GM21825 (cell line): ENCODE results near the gene PLEKHA3.
A peak's percentile ranks its signal among the peaks of the same experiment; 100 is the strongest.

Experiments used
- ATAC-seq: cut with Tn5 transposase; IDR thresholded peaks from one replicate; pipeline ENCODE4 v1.9.1; 2021; ENCODE audit warnings: mild to moderate bottlenecking, moderate library complexity; ENCODE audit not compliant: unreplicated experiment

PLEKHA3 gene

DNA sequence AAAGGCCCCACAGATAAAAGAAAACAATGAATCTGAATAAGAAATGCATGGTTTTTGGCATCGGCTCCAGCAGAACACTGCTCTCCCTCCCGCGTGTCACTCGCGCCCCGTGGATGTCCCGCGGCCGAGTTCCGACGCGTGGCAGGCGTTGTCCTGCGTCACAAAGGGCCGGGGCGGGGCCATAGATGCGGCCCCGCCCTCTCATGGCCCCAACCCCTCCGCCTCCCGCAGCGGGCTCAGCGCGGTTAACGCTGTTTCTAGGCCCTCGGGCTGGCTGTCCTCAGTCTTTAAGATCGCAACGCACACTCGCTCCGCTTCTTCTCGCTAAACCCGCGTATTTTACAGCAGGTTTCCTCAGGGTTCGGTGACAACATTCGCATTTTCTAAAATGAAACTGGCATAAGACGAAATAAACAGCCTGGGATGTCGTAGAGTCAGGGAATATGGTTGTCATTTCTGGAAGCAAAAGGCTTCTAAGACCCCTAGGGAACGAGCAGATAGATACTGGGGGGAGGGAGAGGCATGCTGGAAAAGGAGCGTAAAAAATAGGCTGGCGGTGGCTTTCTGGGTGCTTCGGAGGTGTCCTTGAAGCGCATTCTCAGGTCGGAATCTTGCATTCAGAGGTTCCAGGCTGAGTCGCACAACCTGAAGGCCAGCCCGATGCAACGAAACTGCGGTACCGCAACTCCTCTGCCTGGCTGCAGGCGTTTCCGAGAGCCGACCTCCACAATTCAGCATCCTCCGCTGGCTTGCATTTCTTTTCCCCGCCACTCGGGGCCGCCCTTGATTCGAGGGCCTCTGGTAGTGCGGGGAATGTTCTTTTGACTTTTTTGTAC, 1.6 kb upstream of the PLEKHA3 start, which contains the start of gene FKBP7:
Gene FKBP7, minus strand, starts transcription at position 162 of the 836 bp plus-strand sequence. Its CDS starts 101 bp downstream, at position 61.
- ATAC-seq = peak; percentile 47

DNA sequence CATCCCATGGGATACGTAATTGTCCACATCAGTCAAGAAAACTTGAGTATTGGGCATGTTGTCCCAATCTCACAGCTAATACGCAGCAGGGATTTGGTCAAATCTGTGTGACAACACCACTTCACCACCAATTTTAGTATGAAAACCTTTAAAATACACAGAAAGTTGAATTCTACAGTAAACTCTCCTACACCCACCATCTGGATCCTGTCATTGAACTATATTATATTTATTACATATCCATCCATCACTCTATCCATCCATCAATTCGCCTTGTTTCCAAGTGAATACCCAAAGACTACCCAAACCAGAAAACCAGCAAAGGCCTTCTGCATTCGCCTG, 1.0 kb upstream of the PLEKHA3 start:
- no peak for ATAC-seq

DNA sequence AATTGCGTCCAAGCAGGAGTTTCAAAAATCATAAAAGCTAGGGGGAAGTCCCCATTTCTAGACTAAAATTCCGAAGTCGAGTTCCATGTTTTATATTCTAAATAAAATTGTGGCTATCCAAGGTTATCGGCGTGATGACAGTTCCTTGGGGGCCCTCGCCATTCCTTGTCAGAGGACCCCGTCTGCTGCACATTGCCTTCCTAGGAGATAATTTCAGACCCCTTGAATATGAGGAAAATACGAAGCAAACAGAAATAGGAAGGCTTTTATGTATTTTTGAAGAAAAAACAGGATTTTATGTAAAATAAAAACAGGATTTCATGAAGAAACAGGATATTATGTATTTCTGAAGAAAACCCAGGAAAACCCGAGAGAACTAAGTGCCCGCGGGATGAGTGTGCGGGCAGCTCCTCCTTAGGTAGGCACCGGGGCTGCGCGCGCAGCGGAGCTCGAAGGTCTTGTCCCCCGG, 465 bp upstream of the PLEKHA3 start:
- no peak for ATAC-seq

DNA sequence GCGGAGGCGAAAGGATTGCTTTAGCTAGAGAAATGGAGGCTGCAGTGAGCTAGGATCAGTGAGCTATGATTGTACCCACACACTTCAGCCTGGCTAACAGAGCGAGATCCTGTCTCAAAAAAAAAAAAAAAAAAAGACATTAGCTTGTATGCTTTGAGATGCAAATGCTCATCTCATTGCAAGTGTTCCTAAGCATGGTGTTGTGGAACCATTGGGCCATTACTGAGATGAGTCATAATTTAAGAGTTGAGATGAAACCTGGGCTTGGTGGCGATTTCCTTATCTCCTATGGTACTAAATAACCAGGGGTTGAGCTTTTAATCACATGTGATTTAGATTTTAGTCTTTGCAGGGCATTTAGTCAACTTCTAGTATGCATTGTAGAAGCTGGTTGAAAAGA, 2.2 kb downstream of the PLEKHA3 start:
- peak; percentile 34 for ATAC-seq

DNA sequence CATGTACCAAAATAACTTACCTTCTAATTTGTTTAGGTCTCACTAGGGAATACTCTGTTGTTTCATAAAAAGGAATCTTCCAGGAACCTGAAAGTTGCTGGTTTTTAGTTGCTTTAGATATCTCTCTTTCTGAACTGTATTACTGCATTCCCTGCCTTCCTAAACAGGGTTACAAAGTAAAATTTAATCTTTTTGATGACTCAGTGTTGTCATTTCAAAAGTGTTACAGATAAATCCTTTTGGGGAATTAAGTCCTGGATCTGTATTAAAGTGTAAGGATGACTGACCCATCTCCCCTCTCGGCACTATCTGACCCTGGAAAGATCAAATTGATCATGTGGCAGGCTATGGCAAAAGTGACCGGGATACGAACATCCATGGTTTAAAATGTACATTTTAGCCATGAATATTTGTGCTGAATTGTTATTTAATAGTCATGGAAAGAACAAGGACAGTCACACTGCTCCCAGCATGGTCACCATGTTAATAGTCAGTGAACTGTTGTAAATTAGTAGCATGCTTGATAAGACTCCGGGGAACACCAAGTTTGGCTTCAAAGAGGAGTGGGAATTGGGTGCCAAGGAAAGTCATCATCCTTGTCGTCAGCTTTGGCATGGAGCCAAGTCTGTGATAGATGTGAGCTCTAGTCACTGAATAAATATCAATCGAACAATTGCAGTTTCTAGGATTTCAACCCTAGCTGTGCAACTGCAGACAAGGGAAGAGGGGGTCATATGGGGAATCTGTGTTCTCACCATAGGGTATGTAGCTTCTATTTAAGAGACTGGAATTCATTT, 4.2 kb downstream of the PLEKHA3 start:
- no peak for ATAC-seq

DNA sequence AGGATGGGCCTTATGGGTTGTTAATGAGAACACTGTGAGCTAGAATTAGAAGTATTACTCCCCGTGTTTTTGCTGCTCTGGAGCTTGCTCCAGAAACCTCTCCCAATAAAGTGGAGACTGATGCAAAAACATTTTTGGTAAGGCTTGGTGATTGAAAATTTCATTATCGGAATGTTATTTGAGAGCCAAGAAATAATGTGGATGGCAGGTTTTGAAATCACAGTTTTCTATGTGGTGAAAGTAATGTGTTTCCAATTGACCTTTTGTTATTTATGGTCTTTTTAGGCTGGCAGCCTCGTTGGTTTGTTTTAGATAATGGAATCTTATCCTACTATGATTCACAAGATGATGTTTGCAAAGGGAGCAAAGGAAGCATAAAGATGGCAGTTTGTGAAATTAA, 5.1 kb downstream of the PLEKHA3 start:
- no peak for ATAC-seq

DNA sequence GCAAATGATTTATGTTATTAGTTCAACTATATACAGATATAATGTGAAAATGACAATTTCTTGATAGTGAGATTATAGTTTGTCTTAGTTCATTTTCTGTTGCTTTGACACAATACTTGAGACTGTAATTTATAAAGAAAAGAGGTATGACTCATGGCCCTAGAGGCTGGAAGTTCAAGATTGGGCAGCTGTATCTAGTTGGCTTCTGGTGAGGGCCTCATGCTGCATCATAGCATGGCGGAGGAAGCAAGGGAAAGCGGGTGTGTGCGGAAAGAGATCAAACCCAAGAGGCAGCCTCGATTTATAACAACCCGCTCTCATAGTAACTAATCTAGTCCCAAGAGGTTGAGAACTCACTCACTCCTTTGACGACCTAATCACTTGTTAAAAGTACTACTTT, 11.4 kb downstream of the PLEKHA3 start:
- no peak for ATAC-seq

DNA sequence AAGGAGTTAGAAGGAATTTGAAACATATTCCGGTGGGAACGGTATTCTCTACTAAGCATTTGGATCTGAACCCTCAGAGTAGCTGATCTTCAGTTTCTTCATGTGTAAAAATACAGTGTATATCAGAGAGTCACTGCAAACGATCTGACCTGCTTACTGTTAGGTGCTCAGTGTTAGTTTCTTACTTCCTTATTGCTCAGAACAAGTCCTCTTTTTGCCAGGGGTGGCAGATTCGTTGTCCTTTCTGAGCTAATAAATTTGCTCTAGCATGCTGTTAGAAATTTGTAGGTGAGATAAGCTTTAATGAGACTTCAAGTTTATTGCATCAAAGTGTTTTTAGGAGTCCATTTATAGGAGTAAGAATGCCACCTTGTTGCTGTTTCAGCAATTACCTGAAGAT, 15.8 kb downstream of the PLEKHA3 start:
- no peak for ATAC-seq

DNA sequence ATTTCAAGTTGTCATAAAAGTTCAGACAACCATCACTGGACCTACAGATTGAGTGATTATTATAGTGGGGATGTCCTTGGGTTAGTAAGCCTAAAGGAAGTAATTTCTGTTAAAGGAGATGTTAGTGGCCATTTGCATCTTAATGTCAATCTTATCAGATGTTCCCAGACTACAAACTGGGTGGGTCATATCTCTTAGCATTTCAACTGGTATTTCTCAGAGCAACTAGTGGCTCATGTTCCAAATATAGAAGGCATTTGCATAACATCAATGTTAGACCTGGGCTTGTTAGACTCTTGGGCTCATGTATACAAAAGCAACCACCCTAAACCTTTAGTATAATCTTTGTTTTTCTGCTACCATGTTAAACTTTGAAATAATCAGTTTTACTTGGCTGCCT, 17.9 kb downstream of the PLEKHA3 start:
- ATAC-seq = no peak

DNA sequence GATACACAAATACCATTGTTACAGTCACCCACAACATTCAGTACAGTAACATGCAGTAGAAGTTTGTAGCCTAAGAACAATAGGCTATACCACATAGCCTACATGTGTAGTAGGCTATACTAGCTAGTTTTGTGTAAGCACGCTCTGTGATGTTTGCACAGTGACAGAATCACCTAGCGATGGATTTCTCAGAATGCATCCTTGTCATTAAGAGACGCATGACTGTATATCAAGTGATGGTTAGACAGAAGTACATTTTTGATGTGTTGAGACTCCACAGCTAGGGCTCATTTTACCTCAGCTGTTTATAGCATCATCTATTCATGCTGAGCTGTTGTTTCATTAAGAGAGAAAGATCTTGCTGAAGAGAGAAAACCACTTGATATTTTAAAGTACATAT, 19.4 kb downstream of the PLEKHA3 start:
- ATAC-seq = no peak

DNA sequence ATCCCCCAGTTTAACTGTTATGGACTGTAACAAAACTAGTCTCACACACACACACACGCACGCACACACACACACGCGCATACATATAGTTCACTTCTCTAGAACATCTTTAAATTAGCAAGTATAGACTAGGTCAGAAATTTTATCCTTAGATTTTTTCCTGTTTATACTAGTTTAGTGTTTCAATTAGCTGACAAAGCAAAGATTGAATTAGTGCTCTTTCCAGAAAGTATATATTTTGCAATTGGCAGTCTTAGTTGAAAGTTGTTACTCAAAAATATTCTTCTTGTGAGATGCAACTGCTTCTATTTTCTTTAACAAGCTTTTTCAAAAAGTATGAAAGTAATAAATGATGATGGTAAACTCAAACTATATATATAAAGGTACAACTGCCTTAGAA, 22.5 kb downstream of the PLEKHA3 start:
- ATAC-seq = no peak

DNA sequence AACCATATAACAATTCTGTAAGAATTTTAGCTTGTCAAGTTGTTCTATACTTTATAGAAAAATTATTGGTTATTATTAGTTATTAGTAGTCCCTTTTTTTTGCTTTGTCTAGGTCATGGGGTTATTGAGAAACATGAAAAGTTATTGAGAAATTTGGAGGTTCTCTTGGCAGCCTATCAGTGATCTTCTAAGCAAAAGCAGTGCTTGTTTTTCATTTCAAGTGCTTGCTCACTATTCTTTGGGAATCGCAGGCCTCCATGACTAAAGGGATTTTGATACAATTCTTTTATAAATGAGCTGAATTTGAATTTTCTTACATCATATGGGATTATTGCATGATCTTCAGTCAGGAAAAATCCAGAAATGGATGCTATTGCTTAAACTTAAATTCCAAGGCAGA, 25.8 kb downstream of the PLEKHA3 start:
- ATAC-seq = no peak

DNA sequence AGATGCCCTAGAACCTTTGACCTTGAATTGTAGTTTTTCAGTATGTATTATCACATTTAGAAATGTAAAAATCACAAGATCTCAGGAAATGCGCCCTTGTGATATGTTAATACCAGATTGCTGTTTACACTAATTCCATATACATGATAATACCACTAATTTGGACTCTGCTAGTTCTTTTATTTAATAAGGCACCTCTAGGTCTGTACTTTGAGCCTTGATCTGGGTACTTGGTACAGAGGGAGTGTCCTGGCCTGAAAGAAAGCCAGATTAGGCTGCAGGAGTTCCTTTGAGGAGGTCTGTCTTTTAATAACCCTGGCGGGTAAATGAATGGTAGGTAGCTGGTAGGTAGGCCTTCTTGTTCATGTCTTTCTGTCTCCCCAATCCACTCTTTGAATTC, 26.3 kb downstream of the PLEKHA3 start:
- ATAC-seq = no peak

DNA sequence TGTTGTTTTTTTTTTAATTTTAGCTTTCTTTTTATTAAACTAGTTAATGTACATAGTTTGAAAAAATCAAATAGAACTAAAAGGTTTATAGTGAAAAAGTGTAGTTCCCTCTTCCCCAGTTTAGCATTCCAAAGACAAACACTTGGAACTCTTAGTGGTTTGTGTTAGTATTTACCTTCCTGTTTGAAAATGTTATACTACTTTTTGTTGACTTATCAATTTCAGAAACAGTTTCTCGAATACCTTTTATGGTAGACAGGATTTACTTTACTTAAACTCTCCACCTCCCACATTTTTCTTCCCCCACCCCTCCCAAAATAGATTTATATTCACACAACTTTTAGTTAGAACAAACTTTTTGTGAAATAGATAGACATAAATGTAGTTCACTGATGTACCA, 26.7 kb downstream of the PLEKHA3 start:
- ATAC-seq = no peak

DNA sequence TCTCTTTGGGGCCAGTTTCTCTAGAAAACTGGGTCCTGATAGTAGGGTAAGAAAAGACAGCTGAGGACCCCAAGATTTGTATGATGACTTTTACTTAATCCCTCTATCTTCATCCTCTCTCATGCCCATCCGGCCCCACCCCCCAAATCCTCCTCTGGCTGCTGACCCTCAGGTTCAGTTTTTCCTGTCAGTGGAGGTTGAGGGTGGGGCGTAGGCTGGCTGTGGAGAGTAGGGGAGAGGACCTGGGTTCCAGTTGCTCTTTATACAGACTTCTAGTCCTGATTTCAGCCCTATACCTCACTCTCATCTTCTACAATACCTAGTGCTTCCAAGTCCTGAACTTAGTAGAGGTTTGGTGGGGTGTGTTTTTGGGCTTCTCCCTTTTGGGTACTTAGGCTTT, 28.4 kb downstream of the PLEKHA3 start:
- ATAC-seq = no peak

DNA sequence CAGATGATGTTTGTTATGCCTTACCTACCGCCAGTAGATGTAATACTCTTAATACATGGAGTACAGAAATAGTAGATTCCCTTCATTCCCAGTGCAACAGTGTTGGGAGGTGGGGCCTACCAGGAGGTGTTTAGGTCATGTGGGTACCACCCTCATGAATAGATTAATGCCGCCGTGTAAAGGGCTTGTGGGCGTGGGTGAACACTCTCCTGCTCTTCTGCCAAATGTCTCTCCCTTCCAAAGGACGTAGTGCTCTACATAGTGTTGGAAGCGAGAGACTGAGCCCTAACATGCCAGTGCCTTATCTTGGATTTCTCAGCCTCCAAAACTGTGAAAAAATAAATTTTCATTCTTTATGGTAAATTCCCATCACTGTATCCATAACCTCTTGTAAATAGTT, 30.1 kb downstream of the PLEKHA3 start:
- no peak for ATAC-seq

DNA sequence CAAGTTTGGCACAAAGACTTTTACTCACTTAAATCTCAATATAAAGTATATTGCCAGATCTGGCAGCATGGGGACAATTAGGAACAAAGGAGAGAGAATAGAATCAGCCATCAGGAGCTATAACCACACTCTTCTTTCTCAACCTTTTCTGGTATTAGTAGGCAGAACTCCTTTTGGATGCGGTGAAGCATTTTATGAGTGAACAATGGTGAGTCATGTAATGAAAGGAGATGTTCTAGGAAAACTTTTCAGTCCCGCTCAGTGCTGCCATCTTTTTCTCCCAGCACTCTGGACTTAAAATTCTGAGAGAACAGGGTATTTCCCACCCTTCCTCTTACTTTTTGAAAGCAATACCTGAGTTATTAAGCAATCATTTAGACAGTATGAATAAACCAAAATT, 32.2 kb downstream of the PLEKHA3 start:
- ATAC-seq = no peak

DNA sequence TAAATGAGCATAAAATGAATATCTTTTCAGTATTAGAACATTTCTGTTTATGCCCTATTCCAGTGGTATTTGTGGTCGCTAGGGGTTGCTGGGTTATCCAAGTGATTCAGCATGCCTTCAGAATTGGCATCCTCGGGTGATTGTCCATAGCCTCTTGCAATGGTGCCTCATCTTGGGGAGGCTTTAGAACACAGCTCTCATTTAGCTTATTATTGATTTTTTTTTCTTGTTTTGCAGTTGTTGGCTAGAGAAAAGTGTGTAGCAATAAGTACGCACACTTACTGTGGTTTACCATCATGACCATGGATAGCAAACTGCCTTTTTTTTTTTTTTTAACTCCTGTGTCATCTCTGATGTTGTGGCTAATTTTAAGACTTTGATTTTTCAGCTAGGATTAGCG, 33.6 kb downstream of the PLEKHA3 start:
- ATAC-seq = no peak

DNA sequence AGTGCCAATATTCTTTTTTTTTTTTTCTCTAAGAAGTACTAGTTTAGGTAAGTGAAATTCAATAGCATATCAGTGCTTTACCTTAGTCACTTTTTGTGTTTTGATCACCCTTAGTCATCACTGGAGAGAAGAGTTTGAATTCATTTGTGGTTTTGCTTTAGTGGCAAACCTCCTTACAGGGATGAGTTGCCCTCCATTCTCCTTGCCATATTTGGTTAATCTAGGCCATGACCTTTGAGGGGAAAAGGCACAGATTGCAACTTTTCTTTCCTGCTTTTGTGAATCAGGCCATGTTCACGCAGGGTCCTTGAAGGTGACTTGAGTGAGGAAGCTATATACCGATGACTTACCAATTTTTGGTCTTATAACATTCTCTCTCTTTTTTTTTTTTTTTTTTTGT, 34.4 kb downstream of the PLEKHA3 start:
- peak; percentile 59 for ATAC-seq

DNA sequence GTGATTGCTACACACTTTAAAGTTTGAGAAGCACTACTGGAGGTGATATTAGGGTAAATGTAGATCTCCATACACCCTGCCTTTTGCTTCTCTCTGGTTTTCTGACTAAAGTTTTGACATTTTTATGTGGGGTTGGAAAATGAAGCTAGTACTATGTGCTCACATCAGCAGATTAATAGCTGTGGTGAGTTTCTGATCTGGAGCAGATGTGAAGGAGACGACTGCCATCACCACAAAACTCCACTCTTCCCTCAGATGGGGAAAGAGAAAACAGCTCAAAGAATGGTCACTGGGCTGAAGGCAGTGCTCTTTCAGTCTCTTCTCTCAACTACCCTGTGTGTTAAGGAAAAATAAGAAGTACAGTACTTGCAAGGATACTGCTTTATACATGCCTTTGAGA, 37.2 kb downstream of the PLEKHA3 start:
- ATAC-seq = no peak

DNA sequence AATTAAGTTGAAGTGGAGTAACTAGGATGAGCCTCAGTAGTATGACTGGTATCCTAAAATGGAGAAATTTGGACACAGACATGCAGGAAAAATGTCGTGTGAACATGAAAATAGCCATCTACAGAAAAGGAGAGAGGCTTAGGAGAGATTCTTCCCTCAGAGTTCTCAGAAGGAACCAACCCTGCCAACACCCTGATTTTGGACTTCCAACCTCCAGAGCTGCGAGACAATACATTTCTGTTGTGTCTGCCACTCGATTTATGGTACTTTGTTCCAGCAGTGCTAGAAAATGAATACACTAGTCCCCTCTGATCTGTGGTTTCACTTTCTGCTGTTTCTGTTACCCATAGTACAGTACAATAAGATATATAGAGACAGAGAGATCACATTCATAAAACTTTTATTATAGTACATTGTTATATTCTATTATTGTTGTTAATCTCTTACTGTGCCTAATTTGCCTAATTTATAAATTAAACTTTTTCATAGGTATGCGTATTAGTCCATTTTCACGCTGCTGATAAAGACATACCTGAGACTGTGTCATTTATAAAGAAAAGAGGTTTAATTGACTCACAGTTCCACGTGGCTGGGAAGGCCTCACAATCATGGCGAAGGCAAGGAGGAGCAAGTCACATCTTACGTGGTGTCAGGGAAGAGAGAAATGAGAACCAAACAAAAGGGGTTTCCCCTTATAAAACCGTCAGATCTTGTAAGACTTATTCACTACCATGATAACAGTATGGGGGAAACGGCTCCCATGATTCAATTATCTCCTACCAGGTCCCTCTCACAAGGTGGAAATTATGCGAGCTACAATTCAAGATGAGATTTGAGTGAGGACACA, 41.3 kb downstream of the PLEKHA3 start:
- ATAC-seq = no peak
